Heart left ventricle (tissue), 16 donors: ENCODE measurements around the gene ITM2C. TPM values are rescaled to one million over a fixed set of nuclear protein-coding genes. Genes with fewer than 3 reads are reported as not detected.

Source experiments
- ATAC-seq, 4 donors: fragments of 200-7000 bp; cut with Tn5 transposase; one replicate each; pipeline ENCODE4 v1.9.1; 2020 to 2022; ENCODE audit warnings: moderate library complexity in 4 of 4, mild to moderate bottlenecking in 3 of 4, moderate number of reproducible peaks in 1 of 4
- DNase-seq, 5 donors: peaks; one replicate each; pipeline ENCODE4 v3.0.0-alpha.2; 2020
- H3K27ac ChIP-seq, 12 donors: fragments of 200-600 bp; sonication (generic) in 4 of 12; one replicate each; pipeline versions ENCODE4 v1.5.0 to v1.8.0; 2016 to 2022; ENCODE audit warnings: mild to moderate bottlenecking in 2 of 12
- H3K27me3 ChIP-seq, 9 donors: fragments of 200-600 bp; sonication (generic) in 2 of 9; one replicate each; pipeline versions ENCODE4 v1.5.1 to v1.8.0; 2016 to 2022; ENCODE audit warnings: mild to moderate bottlenecking in 3 of 9
- H3K36me3 ChIP-seq, 9 donors: fragments of 200-600 bp; sonication (generic) in 2 of 9; one replicate each; pipeline versions ENCODE4 v1.5.0 to v1.8.0; 2018 to 2022; ENCODE audit warnings: mild to moderate bottlenecking in 2 of 9
- H3K4me1 ChIP-seq, 12 donors: fragments of 200-600 bp; sonication (generic) in 4 of 12; one replicate each; pipeline versions ENCODE4 v1.5.0 to v1.8.0; 2016 to 2022; ENCODE audit warnings: mild to moderate bottlenecking in 3 of 12
- H3K4me3 ChIP-seq, 12 donors: fragments of 200-600 bp; sonication (generic) in 4 of 12; one replicate each; pipeline versions ENCODE4 v1.5.0 to v1.8.0; 2017 to 2022; ENCODE audit warnings: mild to moderate bottlenecking in 9 of 12, moderate library complexity in 4 of 12
- H3K9me3 ChIP-seq, 12 donors: fragments of 200-600 bp; sonication (generic) in 4 of 12; one replicate each; pipeline versions ENCODE4 v1.5.0 to v1.8.0; 2016 to 2022; ENCODE audit warnings: mild to moderate bottlenecking in 1 of 12
- POLR2A ChIP-seq, 2 donors: fragments of 450-650 bp; IDR thresholded peaks; one replicate each; pipeline ENCODE4 v1.6.1; 2017; ENCODE audit warnings: antibody characterized with exemption in 2 of 2, mild to moderate bottlenecking in 2 of 2, moderate library complexity in 2 of 2
- WGBS, 4 donors: extraction: QIAGEN DNeasy Blood & Tissue Kit in 2 of 4; methylation state at CpG; one replicate each; pipeline versions ENCODE4 v1.1.5 to v1.1.7; 2013 to 2018; 5-methylcytosine and 5-hydroxymethylcytosine counted together
- intact Hi-C, 10 donors: fragments of 100-400 bp; cut with DNase I; formaldehyde crosslinking; loops; one replicate each; pipeline versions ENCODE4 v1.11.1 to v1.14.2; 2022
- polyA plus RNA-seq, 2 donors: library from polyadenylated mRNA; stranded (reverse); fragments of 200-250 nt; gene quantifications; one replicate each; pipeline ENCODE4 v1.2.3, GENCODE V29; 2013
- total RNA-seq, 9 donors: library from RNA; depleted of rRNA in 2 of 9; stranded (reverse); fragments of >200 nt in 2 of 9; fragmentation: NEBNext Ultra II Directional in 3 of 9; extraction: Animal tissue kit (Norgen Biotek cat#: 25700) in 3 of 9; gene quantifications; one replicate each; pipeline versions ENCODE4 v1.1.0 to v1.2.4, GENCODE V29; 2016 to 2023
- TF ChIP-seq, protein P1 (sequence below), 12 donors: fragments of 200-600 bp; sonication (generic) in 4 of 12; IDR thresholded peaks; one replicate each; pipeline versions ENCODE4 v1.5.0 to v1.8.0; 2018 to 2022; ENCODE audit warnings: antibody characterized with exemption in 12 of 12, mild to moderate bottlenecking in 5 of 12
- donor health status: ischemic (EF 13 %, LVEDD 7.1; RV severe dilation, severe dysfunction).
- donor health status: healthy with polysubstance abuse.
- donor health status: DM: no; HTN: yes; CAD: no.
- donor health status: DM: no; HTN: no; CAD: no.
- donor health status: ischemic (EF 25% LVEDD 6.9; RV normal size, moderate dysfunction).
- donor health status: ischemic (EF 25% LVEDD 5.7; RV mildly dilated, moderate dysfunction).
- donor health status: healthy.
- donor health status: DM: yes; HTN: yes; CAD: no.
- donor health status: ischemic (EF 35%, LVEDD 5.7; RV mildly dilated, moderate dysfunction).
- donor health status: nonischemic (EF 11% LVEDD 7.7; RV severe dilation, severe dysfunction).
- donor health status: DM: yes; HTN: yes; CAD: no.
- donor health status: PGD.
- donor health status: ischemic (EF 29% LVEDD 5.4; RV normal size, mild dysfunction).
- donor health status: nonischemic (EF 23%, LVEDD 6.1; RV moderate dilation, normal function).

ITM2C gene
- total and polyA plus RNA-seq, 11 donors, result 19.7 to 36.6 (median 26.0) TPM

GRCh38 chr2:230925879-230926765 lies 61.4 kb downstream of the ITM2C start:
- Histone ChIP-seq H3K4me3 (no peak overlapping the region), H3K36me3 (no peaks in the 10 kb centered on the region), H3K27me3 (peaks cover 0 to 8% (median 0%) of the 10 kb centered on the region in 9 donors), H3K27ac (no peak overlapping the region), H3K9me3 (no peaks in the 10 kb centered on the region), H3K4me1 (peaks cover 0 to 10% (median 0%) of the 10 kb centered on the region in 12 donors)
- intact Hi-C loops, result no loop called here
- peak in 2 of 5 donors; percentile 7 to 46 for DNase-seq
- TF ChIP-seq, protein P1, sequence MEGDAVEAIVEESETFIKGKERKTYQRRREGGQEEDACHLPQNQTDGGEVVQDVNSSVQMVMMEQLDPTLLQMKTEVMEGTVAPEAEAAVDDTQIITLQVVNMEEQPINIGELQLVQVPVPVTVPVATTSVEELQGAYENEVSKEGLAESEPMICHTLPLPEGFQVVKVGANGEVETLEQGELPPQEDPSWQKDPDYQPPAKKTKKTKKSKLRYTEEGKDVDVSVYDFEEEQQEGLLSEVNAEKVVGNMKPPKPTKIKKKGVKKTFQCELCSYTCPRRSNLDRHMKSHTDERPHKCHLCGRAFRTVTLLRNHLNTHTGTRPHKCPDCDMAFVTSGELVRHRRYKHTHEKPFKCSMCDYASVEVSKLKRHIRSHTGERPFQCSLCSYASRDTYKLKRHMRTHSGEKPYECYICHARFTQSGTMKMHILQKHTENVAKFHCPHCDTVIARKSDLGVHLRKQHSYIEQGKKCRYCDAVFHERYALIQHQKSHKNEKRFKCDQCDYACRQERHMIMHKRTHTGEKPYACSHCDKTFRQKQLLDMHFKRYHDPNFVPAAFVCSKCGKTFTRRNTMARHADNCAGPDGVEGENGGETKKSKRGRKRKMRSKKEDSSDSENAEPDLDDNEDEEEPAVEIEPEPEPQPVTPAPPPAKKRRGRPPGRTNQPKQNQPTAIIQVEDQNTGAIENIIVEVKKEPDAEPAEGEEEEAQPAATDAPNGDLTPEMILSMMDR (IDR thresholded peaks at IDR 0.05), result no peak
- no peak for TF ChIP-seq POLR2A (IDR thresholded peaks at IDR 0.05)
- ATAC-seq, result peak in 1 of 4 donors; percentile 8
- 86 to 93% (median 92%) methylated on average over 11 of the region's 11 CpGs for WGBS, 4 donors

DNA sequence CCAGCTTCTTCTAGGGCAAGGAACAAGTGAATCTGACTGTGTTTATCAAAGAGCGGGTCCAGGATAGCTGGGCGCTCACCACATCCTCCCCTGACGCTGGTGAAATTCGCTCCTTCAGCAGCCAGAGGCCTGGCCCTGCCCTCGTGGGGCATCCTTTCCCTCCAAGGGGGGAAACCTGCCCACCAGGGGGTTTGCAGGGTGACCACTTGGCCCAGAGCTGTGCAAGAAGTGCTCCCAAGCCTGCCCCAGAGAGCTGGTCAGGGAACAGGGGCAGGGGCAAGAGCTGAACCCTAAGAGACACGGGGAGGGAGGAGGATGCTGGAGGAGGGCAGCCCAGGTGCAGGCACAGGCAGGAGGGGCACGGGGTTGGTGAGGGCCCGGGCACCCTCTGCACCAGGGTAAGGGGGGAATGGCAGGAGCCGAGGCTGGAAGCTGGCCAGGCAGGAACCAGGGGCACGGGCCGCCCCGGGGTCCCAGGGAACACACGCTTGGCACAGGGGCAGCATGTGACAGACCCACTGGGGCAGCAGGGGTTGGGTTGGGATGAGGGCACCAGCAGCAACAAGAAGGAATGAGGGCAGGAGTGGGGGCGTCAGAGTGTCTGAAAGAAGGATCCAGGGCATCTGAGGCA lies 63.1 kb downstream of the ITM2C start:
- WGBS, 4 donors, result 85 to 88% (median 87%) methylated on average over 9 to 14 of the region's 14 CpGs

More for the DNA sequence above, 63.1 kb downstream of the ITM2C start:
- TF ChIP-seq, protein P1 (IDR thresholded peaks at IDR 0.05), result no peak
- TF ChIP-seq POLR2A (IDR thresholded peaks at IDR 0.05), result no peak
- intact Hi-C loops, result no loop called here
- DNase-seq, result peak in 3 of 5 donors; percentile 18 to 44 (median 21)
- H3K4me1 ChIP-seq, result peaks cover 0 to 20% (median 7%) of the 10 kb centered on the region in 12 donors
- H3K27me3 ChIP-seq, result peaks cover 0 to 6% (median 0%) of the 10 kb centered on the region in 9 donors
- ATAC-seq, result no peak
- H3K4me3 ChIP-seq, result no peak overlapping the region
- no peaks in the 10 kb centered on the region for H3K9me3 ChIP-seq
- H3K36me3 ChIP-seq, result no peaks in the 10 kb centered on the region
- H3K27ac ChIP-seq, result no peak overlapping the region

Other genes with a start within 250 kb of the ITM2C start
- 10 to 100 TPM; 64.3 to 99.2 (median 84.8) TPM for gene CAB39, start 152.1 kb upstream of the ITM2C start, total RNA-seq
- 10 to 100 TPM; 28.6 to 48.7 TPM for gene CAB39, start 152.1 kb upstream of the ITM2C start, polyA plus RNA-seq
- under 1 TPM in 4 of 9 donors, not detected in 5; 0.08 to 0.36 (median 0.20) TPM for gene GPR55, start 60.3 kb downstream of the ITM2C start, total RNA-seq
- gene GPR55, start 60.3 kb downstream of the ITM2C start, polyA plus RNA-seq, result under 1 TPM in 1 of 2 donors, not detected in 1; 0.03 TPM
- gene SPATA3, start 131.2 kb downstream of the ITM2C start, total RNA-seq, result not detected
- not detected for gene SPATA3, start 131.2 kb downstream of the ITM2C start, polyA plus RNA-seq
- under 1 TPM in 5 of 9 donors, not detected in 4; 0.07 to 0.20 (median 0.08) TPM for gene C2orf72, start 172.6 kb downstream of the ITM2C start, total RNA-seq
- gene C2orf72, start 172.6 kb downstream of the ITM2C start, polyA plus RNA-seq, result under 1 TPM in 1 of 2 donors, not detected in 1; 0.15 TPM
- gene PSMD1, start 191.9 kb downstream of the ITM2C start, total RNA-seq, result 100 to 1,000 TPM in 4 of 9 donors, 10 to 100 TPM in 5; 66.1 to 124 (median 93.7) TPM
- 10 to 100 TPM; 33.2 to 75.2 TPM for gene PSMD1, start 191.9 kb downstream of the ITM2C start, polyA plus RNA-seq